A549 (cell line): ENCODE measurements around the gene SLIT3. TPM values are rescaled to one million over a fixed set of nuclear protein-coding genes. Genes with fewer than 3 reads are reported as not detected.
A peak's percentile ranks its signal among the peaks of the same experiment; 100 is the strongest.

Experiments used
- ATAC-seq, 2 experiments: fragments of 200-7000 bp in 1 of 2; fragments of >200 bp in 1 of 2; cut with Nextera tagmentation in 1 of 2; cut with Tn5 transposase in 1 of 2; 3 replicates each; pipeline versions ENCODE4 v1.8.0 to v1.9.1; 2018 to 2020; ENCODE audit warnings: mild to moderate bottlenecking in 1 of 2, moderate library complexity in 1 of 2
- CTCF ChIA-PET: fragments of 300-600 bp; sonication (Branson Sonifier 250); formaldehyde crosslinking; extraction: SDS; loops from one replicate; lab custom pipeline; 2021; ENCODE audit warnings: antibody characterized with exemption, inconsistent platforms; lab: Yijun Ruan, JAX
- POLR2A ChIA-PET: fragments of 350-600 bp; formaldehyde crosslinking; extraction: SDS; loops from one replicate; lab custom pipeline; 2021; ENCODE audit warnings: antibody characterized with exemption, inconsistent platforms; lab: Yijun Ruan, JAX
- DNase-seq, 2 experiments: peaks; one replicate each; pipeline versions ENCODE4 v3.0.0 to v3.0.0-alpha.2; 2011 to 2016; ENCODE audit warnings: low read depth in 1 of 2, low spot score in 1 of 2
- FAIRE-seq: peaks from 2 replicates; lab custom pipeline; 2011; peaks lifted over from hg19 to GRCh38; lab: Jason Lieb, UNC
- H3K27ac ChIP-seq, 2 experiments: fragments of >200 bp; sonication (Bioruptor Twin); formaldehyde crosslinking; 3 replicates each; pipeline ENCODE4 v1.5.1; 2016 to 2017
- H3K4me1 ChIP-seq: fragments of >200 bp; sonication (Bioruptor Twin); formaldehyde crosslinking; 3 replicates; pipeline ENCODE4 v1.6.1; 2016
- H3K4me2 ChIP-seq: fragments of >200 bp; sonication (Bioruptor Twin); formaldehyde crosslinking; 3 replicates; pipeline ENCODE4 v1.6.1; 2016
- H3K4me3 ChIP-seq: fragments of >200 bp; sonication (Bioruptor Twin); formaldehyde crosslinking; 3 replicates; pipeline ENCODE4 v1.5.1; 2016
- H3K9me3 ChIP-seq: fragments of >200 bp; sonication (Bioruptor Twin); formaldehyde crosslinking; 3 replicates; pipeline ENCODE4 v1.6.1; 2016
- ATOH8 ChIP-seq: fragments of 250-450 bp; sonication (Bioruptor Pico); IDR thresholded peaks from 2 replicates; pipeline ENCODE4 v1.5.0; 2020; ENCODE audit warnings: low read depth, mild to moderate bottlenecking, moderate library complexity
- BCL3 ChIP-seq: fragments of >200 bp; sonication (Bioruptor Twin); formaldehyde crosslinking; IDR thresholded peaks from 3 replicates; pipeline ENCODE4 v1.6.1; 2016
- CBX8 ChIP-seq: fragments of 200-600 bp; sonication (generic); IDR thresholded peaks from 2 replicates; pipeline ENCODE4 v1.6.1; 2016
- CEBPB ChIP-seq, 2 experiments: fragments of >200 bp in 1 of 2; sonication (Bioruptor Twin) in 1 of 2; formaldehyde crosslinking in 1 of 2; IDR thresholded peaks; 2 replicates each; pipeline ENCODE4 v1.6.1; 2012 to 2016
- CHD4 ChIP-seq: fragments of 200-600 bp; sonication (generic); IDR thresholded peaks from 2 replicates; pipeline ENCODE4 v1.6.1; 2016; ENCODE audit warnings: antibody characterized with exemption, mild to moderate bottlenecking, borderline replicate concordance
- CTCF ChIP-seq: fragments of >200 bp; sonication (Bioruptor Twin); formaldehyde crosslinking; IDR thresholded peaks from 3 replicates; pipeline ENCODE4 v1.5.1; 2016
- EHF ChIP-seq: fragments of 250-450 bp; sonication (Bioruptor Pico); IDR thresholded peaks from 2 replicates; pipeline ENCODE4 v1.5.0; 2020; ENCODE audit warnings: mild to moderate bottlenecking
- EP300 ChIP-seq, 2 experiments: fragments of >200 bp; sonication (Bioruptor Twin); formaldehyde crosslinking; IDR thresholded peaks; 2 replicates in 1 of 2; 3 replicates in 1 of 2; pipeline ENCODE4 v1.6.1; 2016 to 2017
- ESRRA ChIP-seq: fragments of 150-350 bp; IDR thresholded peaks from 2 replicates; pipeline ENCODE4 v1.6.1; 2014; ENCODE audit warnings: mild to moderate bottlenecking, low read length, borderline replicate concordance
- FOSL2 ChIP-seq, 2 experiments: fragments of 450-650 bp in 1 of 2; fragments of >200 bp in 1 of 2; sonication (Bioruptor Twin) in 1 of 2; formaldehyde crosslinking; IDR thresholded peaks; 2 replicates each; pipeline versions ENCODE4 v1.5.0 to v1.6.1; 2016 to 2020; ENCODE audit warnings: mild to moderate bottlenecking in 1 of 2, moderate library complexity in 1 of 2
- HES2 ChIP-seq: fragments of >200 bp; sonication (Bioruptor Twin); formaldehyde crosslinking; IDR thresholded peaks from 2 replicates; pipeline ENCODE4 v1.6.1; 2016
- HOXA7 ChIP-seq: fragments of 250-450 bp; sonication (Bioruptor Pico); IDR thresholded peaks from 2 replicates; pipeline ENCODE4 v1.5.0; 2020; ENCODE audit warnings: mild to moderate bottlenecking, moderate library complexity
- JUN ChIP-seq, 2 experiments: fragments of >200 bp; sonication (Bioruptor Twin); formaldehyde crosslinking; IDR thresholded peaks; 2 replicates in 1 of 2; 3 replicates in 1 of 2; pipeline ENCODE4 v1.6.1; 2016 to 2017
- JUNB ChIP-seq: fragments of >200 bp; sonication (Bioruptor Twin); formaldehyde crosslinking; IDR thresholded peaks from 2 replicates; pipeline ENCODE4 v1.6.1; 2016
- KDM5A ChIP-seq: fragments of 200-600 bp; sonication (generic); IDR thresholded peaks from 2 replicates; pipeline ENCODE4 v1.6.1; 2016; ENCODE audit warnings: antibody characterized with exemption, mild to moderate bottlenecking
- MAFK ChIP-seq: fragments of 450-650 bp; IDR thresholded peaks from 2 replicates; pipeline ENCODE4 v1.6.1; 2014; ENCODE audit not compliant: partially characterized antibody
- MAX ChIP-seq: IDR thresholded peaks from 2 replicates; pipeline ENCODE4 v1.6.1; 2012
- MAZ ChIP-seq: fragments of 150-350 bp; IDR thresholded peaks from 2 replicates; pipeline ENCODE4 v1.6.1; 2014; ENCODE audit warnings: antibody characterized with exemption, low read depth, low read length, borderline replicate concordance
- NFE2L2 ChIP-seq: fragments of 150-350 bp; conservative IDR thresholded peaks from 2 replicates; pipeline ENCODE4 v1.6.1; 2014; ENCODE audit warnings: low read length
- PBX3 ChIP-seq: IDR thresholded peaks from 2 replicates; pipeline ENCODE4 v1.6.1; 2012
- PHF8 ChIP-seq: fragments of 200-600 bp; sonication (generic); IDR thresholded peaks from 2 replicates; pipeline ENCODE4 v1.6.1; 2016; ENCODE audit warnings: low read depth, mild to moderate bottlenecking, antibody characterized with exemption, moderate library complexity, borderline replicate concordance
- POLR2A ChIP-seq: IDR thresholded peaks from 2 replicates; pipeline ENCODE4 v1.6.1; 2012; ENCODE audit warnings: mild to moderate bottlenecking, low read length
- RAD21 ChIP-seq, 2 experiments: fragments of >200 bp in 1 of 2; sonication (Bioruptor Twin) in 1 of 2; formaldehyde crosslinking in 1 of 2; IDR thresholded peaks in 1 of 2; conservative IDR thresholded peaks in 1 of 2; 2 replicates in 1 of 2; 3 replicates in 1 of 2; pipeline ENCODE4 v1.6.1; 2012 to 2018; ENCODE audit warnings: inconsistent platforms in 1 of 2
- RARB ChIP-seq: fragments of 250-450 bp; sonication (Bioruptor Pico); IDR thresholded peaks from 2 replicates; pipeline ENCODE4 v1.8.0; 2021; ENCODE audit warnings: mild to moderate bottlenecking, moderate library complexity
- SMC3 ChIP-seq: fragments of >200 bp; sonication (Bioruptor Twin); formaldehyde crosslinking; IDR thresholded peaks from 3 replicates; pipeline ENCODE4 v1.6.1; 2018; ENCODE audit warnings: inconsistent platforms
- WGBS: methylation state at CpG from one replicate; pipeline ENCODE4 v1.1.6; 2017; ENCODE audit errors: missing lambda C conversion rate; 5-methylcytosine and 5-hydroxymethylcytosine counted together
- polyA plus RNA-seq, 4 experiments: library from polyadenylated mRNA; depleted of rRNA in 3 of 4; stranded (reverse); fragments of >200 nt; fragmentation: RNase III in 1 of 4; extraction: RNeasy Plus Mini Kit Qiagen cat#74134 plus additional on column Dnase treatment in 1 of 4; gene quantifications; 2 replicates in 3 of 4; 3 replicates in 1 of 4; pipeline ENCODE4 v1.2.3, GENCODE V29; 2011 to 2017

The SLIT3 gene
- polyA plus RNA-seq, 2 of the 4 experiments (the other 2 are of a cell fraction) = 12.7 to 22.9 TPM

- Histone ChIP-seq H3K4me2 (no peak overlapping the region), H3K9me3 (no peaks in the 10 kb centered on the region), H3K4me1 (no peaks in the 10 kb centered on the region)
- no peak for ATAC-seq
- CTCF ChIA-PET = no interaction called here
- no peak for TF ChIP-seq JUN (IDR thresholded peaks at IDR 0.05)
- TF ChIP-seq, all 56 proteins: peak for 0
- DNase-seq (no peak), FAIRE-seq (no peak)
- H3K27ac ChIP-seq = no peak overlapping the region
- H3K4me3 ChIP-seq = no peak overlapping the region
- POLR2A ChIA-PET = no interaction called here
- 69% methylated on average over 5 of the region's 5 CpGs for whole genome bisulfite sequencing
These were observed 27.5 kb upstream of the SLIT3 start for GRCh38 chr5:169328401-169328800.

- Histone ChIP-seq H3K9me3 (no peaks in the 10 kb centered on the region), H3K4me2 (0 out of 3 replicates have a peak overlapping the region, but pooled peaks have one; percentile 29), H3K4me3 (no peak overlapping the region), H3K27ac (no peak overlapping the region), H3K4me1 (no peaks in the 10 kb centered on the region)
- TF ChIP-seq MAFK = no peak
- no peak for TF ChIP-seq RAD21 (conservative IDR thresholded peaks at IDR 0.05 in 1 of 2, IDR thresholded peaks at IDR 0.05 in 1 of 2)
- TF ChIP-seq PBX3 = no peak
- no peak for TF ChIP-seq MAX
- no peak for TF ChIP-seq CEBPB (IDR thresholded peaks at IDR 0.05)
- TF ChIP-seq FOSL2 (IDR thresholded peaks at IDR 0.05) = no peak
- no peak for TF ChIP-seq FOSL2 (CRISPR knock-in tag; IDR thresholded peaks at IDR 0.05)
- TF ChIP-seq CHD4 = no peak
- TF ChIP-seq POLR2A = no peak
- no peak for TF ChIP-seq EHF (CRISPR knock-in tag)
- no peak for TF ChIP-seq JUNB
- DNase-seq = no peak
- WGBS = 55% methylated on average over 2 of the region's 2 CpGs
- CTCF ChIA-PET = no interaction called here
- ATAC-seq = no peak
- FAIRE-seq = no peak
- POLR2A ChIA-PET = no interaction called here
These were observed 24.3 kb upstream of the SLIT3 start for GRCh38 chr5:169325273-169325672.

- WGBS = 94% methylated on average over 2 of the region's 2 CpGs
These were observed 17.6 kb upstream of the SLIT3 start for GRCh38 chr5:169318556-169318955.

More at GRCh38 chr5:169318556-169318955, 17.6 kb upstream of the SLIT3 start:
- H3K4me1 ChIP-seq = no peaks in the 10 kb centered on the region
- no peak overlapping the region for H3K4me2 ChIP-seq
- TF ChIP-seq HOXA7 (CRISPR knock-in tag) (no peak), EP300 (IDR thresholded peaks at IDR 0.05) (no peak), MAZ (no peak), NFE2L2 (no peak), JUNB (no peak), BCL3 (no peak), ATOH8 (no peak), PHF8 (no peak), MAFK (no peak), MAX (no peak), KDM5A (no peak), SMC3 (no peak), CBX8 (no peak), ESRRA (no peak), FOSL2 (IDR thresholded peaks at IDR 0.05) (no peak), FOSL2 (CRISPR knock-in tag; IDR thresholded peaks at IDR 0.05) (no peak), RARB (no peak), CTCF (no peak), HES2 (no peak)
- H3K4me3 ChIP-seq = no peak overlapping the region
- ATAC-seq (no peak), DNase-seq (no peak), FAIRE-seq (no peak)
- ChIA-PET POLR2A (no interaction called here), CTCF (interaction anchor here (1.9 to 2.2 kb wide), 2 partner anchors 16 to 17 kb away, joined by 4 to 10 read pairs; partner anchors contain the start of gene SLIT3)
- H3K9me3 ChIP-seq = no peaks in the 10 kb centered on the region
- H3K27ac ChIP-seq = no peak overlapping the region
